IMR-90 (cell line): Measurements from ENCODE around the gene RPS27L.

ENCODE experiments used
- CEBPB ChIP-seq: IDR thresholded peaks from 2 replicates; pipeline ENCODE4 v1.6.1; 2012; ENCODE audit warnings: low read depth, low read length, improper control_type of control experiment
- FOS ChIP-seq: fragments of 150-350 bp; IDR thresholded peaks from 2 replicates; pipeline ENCODE4 v1.6.1; 2016; ENCODE audit warnings: low read depth, low read length
- POLR2A ChIP-seq: IDR thresholded peaks from 2 replicates; pipeline ENCODE4 v1.6.1; 2012; ENCODE audit warnings: mild to moderate bottlenecking, low read depth, low read length
- RAD21 ChIP-seq: IDR thresholded peaks from 2 replicates; pipeline ENCODE4 v1.6.1; 2012; ENCODE audit warnings: low read length, improper control_type of control experiment
- RFX5 ChIP-seq: IDR thresholded peaks from 2 replicates; pipeline ENCODE4 v1.8.0; 2012; ENCODE audit warnings: low read depth, mild to moderate bottlenecking, low read length, moderate library complexity
- SMC3 ChIP-seq: fragments of 150-350 bp; IDR thresholded peaks from 2 replicates; pipeline ENCODE4 v1.6.1; 2016; ENCODE audit warnings: low read depth, mild to moderate bottlenecking, antibody characterized with exemption, low read length, moderate library complexity
- TF ChIP-seq, protein P1 (sequence below): conservative IDR thresholded peaks from 2 replicates; pipeline ENCODE4 v1.5.1; 2012; ENCODE audit warnings: mild to moderate bottlenecking, low read depth, low read length, improper control_type of control experiment

DNA sequence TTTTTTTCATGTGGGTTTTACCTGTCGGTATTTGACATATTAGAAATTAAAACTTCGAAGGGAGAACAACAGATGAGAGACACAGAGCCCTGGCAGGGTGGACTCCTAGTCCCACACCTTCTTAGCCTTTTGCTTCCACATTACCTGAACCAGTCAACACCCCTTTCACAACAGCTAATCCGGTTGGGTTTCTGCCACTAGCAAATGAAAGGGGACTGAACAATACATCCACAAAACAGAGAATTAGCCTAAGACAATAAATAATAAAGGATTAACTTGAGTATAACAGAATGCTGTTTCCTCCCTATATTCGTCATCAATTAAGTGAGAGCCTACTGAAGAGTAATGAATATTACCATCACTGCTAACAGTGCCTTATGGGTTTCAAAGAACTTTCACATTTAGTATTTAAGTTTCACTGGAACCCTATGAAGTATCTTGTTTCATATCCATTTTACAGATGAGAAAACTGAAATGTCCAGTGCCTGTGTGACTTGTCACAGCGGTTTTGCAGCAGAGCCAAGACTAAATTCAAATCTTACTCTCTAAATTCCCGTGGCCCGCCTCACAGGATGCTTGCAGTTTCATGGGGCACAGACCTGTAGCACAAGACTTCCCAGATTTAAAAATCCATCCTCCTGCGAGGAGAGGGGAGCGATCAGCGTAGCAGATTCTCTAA, 31.1 kb upstream of the RPS27L start:
- TF ChIP-seq POLR2A: no peak
- no peak for TF ChIP-seq RAD21
- no peak for TF ChIP-seq SMC3
- no peak for TF ChIP-seq FOS
- TF ChIP-seq, protein P1, sequence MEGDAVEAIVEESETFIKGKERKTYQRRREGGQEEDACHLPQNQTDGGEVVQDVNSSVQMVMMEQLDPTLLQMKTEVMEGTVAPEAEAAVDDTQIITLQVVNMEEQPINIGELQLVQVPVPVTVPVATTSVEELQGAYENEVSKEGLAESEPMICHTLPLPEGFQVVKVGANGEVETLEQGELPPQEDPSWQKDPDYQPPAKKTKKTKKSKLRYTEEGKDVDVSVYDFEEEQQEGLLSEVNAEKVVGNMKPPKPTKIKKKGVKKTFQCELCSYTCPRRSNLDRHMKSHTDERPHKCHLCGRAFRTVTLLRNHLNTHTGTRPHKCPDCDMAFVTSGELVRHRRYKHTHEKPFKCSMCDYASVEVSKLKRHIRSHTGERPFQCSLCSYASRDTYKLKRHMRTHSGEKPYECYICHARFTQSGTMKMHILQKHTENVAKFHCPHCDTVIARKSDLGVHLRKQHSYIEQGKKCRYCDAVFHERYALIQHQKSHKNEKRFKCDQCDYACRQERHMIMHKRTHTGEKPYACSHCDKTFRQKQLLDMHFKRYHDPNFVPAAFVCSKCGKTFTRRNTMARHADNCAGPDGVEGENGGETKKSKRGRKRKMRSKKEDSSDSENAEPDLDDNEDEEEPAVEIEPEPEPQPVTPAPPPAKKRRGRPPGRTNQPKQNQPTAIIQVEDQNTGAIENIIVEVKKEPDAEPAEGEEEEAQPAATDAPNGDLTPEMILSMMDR: no peak
- TF ChIP-seq RFX5: no peak
- no peak for TF ChIP-seq CEBPB
